ENCODE measurements around the gene JADE2. TPM values are rescaled to one million over a fixed set of nuclear protein-coding genes. Genes with fewer than 3 reads are reported as not detected.

The JADE2 gene
- total and polyA plus RNA-seq, 2 of the 8 experiments (the other 6 are each of a cell fraction or from before 2014, with no cell fraction given): 19.2 to 55.8 TPM

DNA sequence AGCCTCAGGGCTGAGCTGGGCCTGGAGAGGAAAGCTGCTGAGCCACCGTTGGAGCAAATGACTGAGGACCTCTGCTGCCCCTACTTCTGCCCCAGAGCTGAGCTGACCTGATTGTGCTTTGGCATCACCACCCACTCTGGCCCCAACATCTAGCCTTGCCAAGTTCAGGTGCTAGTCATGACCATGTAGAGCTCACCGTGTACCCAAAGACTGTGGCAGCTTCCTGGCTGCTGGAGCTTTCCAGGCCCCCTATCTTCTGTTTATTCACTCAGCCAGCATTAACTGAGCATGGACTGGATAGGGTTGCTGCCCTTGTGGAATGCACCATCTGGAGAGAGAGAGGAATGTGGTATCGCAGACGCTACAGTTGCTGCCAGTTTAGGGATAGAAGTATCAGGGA lies 49.1 kb downstream of the JADE2 start:
- no peaks in the 10 kb centered on the region for H3K27me3 ChIP-seq (replicated peaks in 1 of 4; ENCODE audit: control insufficient read depth in 3 of 4, extremely low read depth in 1 of 4, insufficient read depth in 3 of 4, low read length in 3 of 4)
- no peaks in the 10 kb centered on the region for H3K9me3 ChIP-seq (ENCODE audit: insufficient read depth in 2 of 2, low read depth in 1 of 2, low read length in 1 of 2)
- H4K8ac ChIP-seq (ENCODE audit: extremely low read depth, insufficient read depth, low read length): no peak overlapping the region
- no peak overlapping the region for H3K23ac ChIP-seq (ENCODE audit: insufficient read length)
- H3K4me1 ChIP-seq (replicated peaks in 1 of 4; ENCODE audit: control insufficient read depth in 3 of 4, insufficient read depth in 4 of 4, low read length in 3 of 4): no peaks in the 10 kb centered on the region; a peak in 1 of 7 replicates
- H4K5ac ChIP-seq (ENCODE audit: insufficient read length, low read depth, low read length): no peak overlapping the region
- 92% methylated on average over 4 of the region's 4 CpGs; no CpG with 5 or more reads in 1 of the 2 experiments for WGBS, 2 experiments (ENCODE audit: extremely low coverage in 1 of 2, insufficient coverage in 1 of 2, insufficient read length in 1 of 2, insufficient replicate concordance in 2 of 2, low coverage in 1 of 2, low lambda C conversion rate in 2 of 2, missing lambda C conversion rate in 1 of 2)
- H2AK5ac ChIP-seq (ENCODE audit: low read depth, low read length): no peak overlapping the region
- no peak overlapping the region for H2BK12ac ChIP-seq (ENCODE audit: low read depth, low read length)
- H4K20me1 ChIP-seq (replicated peaks in 1 of 2; ENCODE audit: control insufficient read depth in 1 of 2, insufficient read depth in 2 of 2, low read length in 2 of 2): peaks cover 8 to 13% of the 10 kb centered on the region in 2 experiments
- H2BK5ac ChIP-seq (ENCODE audit: low read depth, low read length): no peak overlapping the region
- H2BK120ac ChIP-seq (replicated peaks; ENCODE audit: low read depth, low read length): no peak overlapping the region
- CTCF ChIA-PET (ENCODE audit: partially characterized antibody): interaction anchor here (0.7 to 11.6 kb wide), 12 partner anchors 9 to 170 kb away, joined by 3 to 97 read pairs (median 4); no protein-coding TSS in a partner anchor
- H3K18ac ChIP-seq (ENCODE audit: extremely low read depth, low read length): no peak overlapping the region
- no peak overlapping the region for H3K27ac ChIP-seq (ENCODE audit: low read depth, low read length)
- H2BK20ac ChIP-seq (ENCODE audit: low read length): no peak overlapping the region
- H2BK15ac ChIP-seq (ENCODE audit: low read length): no peak overlapping the region
- H4K91ac ChIP-seq (replicated peaks; ENCODE audit: insufficient read length, low read length): no peak overlapping the region
- H3K56ac ChIP-seq (replicated peaks; ENCODE audit: insufficient read length, low read depth, low read length): no peak overlapping the region
- DNase-seq (ENCODE audit: low read depth in 1 of 2, low spot score in 2 of 2) (no peak), FAIRE-seq (no peak)
- no peaks in the 10 kb centered on the region for H3K79me2 ChIP-seq (ENCODE audit: control insufficient read depth in 1 of 2, insufficient read depth in 2 of 2, low read length in 2 of 2)
- peaks cover 18 to 58% (median 39%) of the 10 kb centered on the region in 4 experiments; a peak in 7 of 8 replicates for H3K36me3 ChIP-seq (ENCODE audit: control insufficient read depth in 2 of 4, insufficient read depth in 4 of 4, low read length in 3 of 4)
- H3K4me3 ChIP-seq (ENCODE audit: extremely low read depth in 1 of 4, insufficient read depth in 2 of 4, low read depth in 3 of 4, low read length in 4 of 4): no peak overlapping the region
- POLR2A ChIA-PET (ENCODE audit: partially characterized antibody): interaction anchor here (0.6 to 2.6 kb wide), 8 partner anchors 9 to 1662 kb away, joined by 3 to 6 read pairs (median 4); partner anchors contain the start of gene CDKN2AIPNL
- H3K4me2 ChIP-seq (ENCODE audit: insufficient read depth in 1 of 2, low read depth in 2 of 2, low read length in 2 of 2): no peak overlapping the region
- no peak overlapping the region for H3K4ac ChIP-seq (replicated peaks; ENCODE audit: insufficient read length, low read depth, low read length)
- peaks cover 2% of the 10 kb centered on the region; the same call in 1 of the 2 replicates for H3K79me1 ChIP-seq (ENCODE audit: low read depth, low read length)
- no peak overlapping the region for H3K9ac ChIP-seq (replicated peaks in 1 of 4; ENCODE audit: extremely low read depth in 1 of 4, low read depth in 3 of 4, low read length in 3 of 4)
- no peak overlapping the region for H3K14ac ChIP-seq (ENCODE audit: insufficient read length)
- H2AFZ ChIP-seq (ENCODE audit: low read length): no peak overlapping the region
- no peaks in the 10 kb centered on the region for H3K23me2 ChIP-seq (ENCODE audit: low read depth, low read length)
- TF ChIP-seq, protein P1, sequence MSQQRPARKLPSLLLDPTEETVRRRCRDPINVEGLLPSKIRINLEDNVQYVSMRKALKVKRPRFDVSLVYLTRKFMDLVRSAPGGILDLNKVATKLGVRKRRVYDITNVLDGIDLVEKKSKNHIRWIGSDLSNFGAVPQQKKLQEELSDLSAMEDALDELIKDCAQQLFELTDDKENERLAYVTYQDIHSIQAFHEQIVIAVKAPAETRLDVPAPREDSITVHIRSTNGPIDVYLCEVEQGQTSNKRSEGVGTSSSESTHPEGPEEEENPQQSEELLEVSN (IDR thresholded peaks at IDR 0.05): no peak
- TF ChIP-seq HDAC6 (IDR thresholded peaks at IDR 0.05; ENCODE audit: low read depth, low read length) (no peak), CHD2 (IDR thresholded peaks at IDR 0.05; ENCODE audit: low read length) (no peak), SRF (IDR thresholded peaks at IDR 0.05; ENCODE audit: low read depth, low read length) (no peak), RNF2 (IDR thresholded peaks at IDR 0.05; ENCODE audit: borderline replicate concordance, low read depth, low read length, missing control alignments, poor library complexity, severe bottlenecking) (no peak), KDM4A (IDR thresholded peaks at IDR 0.05; ENCODE audit: low read depth, low read length, severe bottlenecking) (no peak), KDM5A (IDR thresholded peaks at IDR 0.05; ENCODE audit: low read length) (no peak)
- TF ChIP-seq, protein P2, sequence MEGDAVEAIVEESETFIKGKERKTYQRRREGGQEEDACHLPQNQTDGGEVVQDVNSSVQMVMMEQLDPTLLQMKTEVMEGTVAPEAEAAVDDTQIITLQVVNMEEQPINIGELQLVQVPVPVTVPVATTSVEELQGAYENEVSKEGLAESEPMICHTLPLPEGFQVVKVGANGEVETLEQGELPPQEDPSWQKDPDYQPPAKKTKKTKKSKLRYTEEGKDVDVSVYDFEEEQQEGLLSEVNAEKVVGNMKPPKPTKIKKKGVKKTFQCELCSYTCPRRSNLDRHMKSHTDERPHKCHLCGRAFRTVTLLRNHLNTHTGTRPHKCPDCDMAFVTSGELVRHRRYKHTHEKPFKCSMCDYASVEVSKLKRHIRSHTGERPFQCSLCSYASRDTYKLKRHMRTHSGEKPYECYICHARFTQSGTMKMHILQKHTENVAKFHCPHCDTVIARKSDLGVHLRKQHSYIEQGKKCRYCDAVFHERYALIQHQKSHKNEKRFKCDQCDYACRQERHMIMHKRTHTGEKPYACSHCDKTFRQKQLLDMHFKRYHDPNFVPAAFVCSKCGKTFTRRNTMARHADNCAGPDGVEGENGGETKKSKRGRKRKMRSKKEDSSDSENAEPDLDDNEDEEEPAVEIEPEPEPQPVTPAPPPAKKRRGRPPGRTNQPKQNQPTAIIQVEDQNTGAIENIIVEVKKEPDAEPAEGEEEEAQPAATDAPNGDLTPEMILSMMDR (IDR thresholded peaks at IDR 0.05; ENCODE audit: control extremely low read depth in 1 of 3, insufficient read depth in 1 of 3, low read depth in 1 of 3, low read length in 3 of 3): no peak

Measured in H1 (cell line).